ENCODE results near the gene C19orf53.

- TF ChIP-seq, protein P1, sequence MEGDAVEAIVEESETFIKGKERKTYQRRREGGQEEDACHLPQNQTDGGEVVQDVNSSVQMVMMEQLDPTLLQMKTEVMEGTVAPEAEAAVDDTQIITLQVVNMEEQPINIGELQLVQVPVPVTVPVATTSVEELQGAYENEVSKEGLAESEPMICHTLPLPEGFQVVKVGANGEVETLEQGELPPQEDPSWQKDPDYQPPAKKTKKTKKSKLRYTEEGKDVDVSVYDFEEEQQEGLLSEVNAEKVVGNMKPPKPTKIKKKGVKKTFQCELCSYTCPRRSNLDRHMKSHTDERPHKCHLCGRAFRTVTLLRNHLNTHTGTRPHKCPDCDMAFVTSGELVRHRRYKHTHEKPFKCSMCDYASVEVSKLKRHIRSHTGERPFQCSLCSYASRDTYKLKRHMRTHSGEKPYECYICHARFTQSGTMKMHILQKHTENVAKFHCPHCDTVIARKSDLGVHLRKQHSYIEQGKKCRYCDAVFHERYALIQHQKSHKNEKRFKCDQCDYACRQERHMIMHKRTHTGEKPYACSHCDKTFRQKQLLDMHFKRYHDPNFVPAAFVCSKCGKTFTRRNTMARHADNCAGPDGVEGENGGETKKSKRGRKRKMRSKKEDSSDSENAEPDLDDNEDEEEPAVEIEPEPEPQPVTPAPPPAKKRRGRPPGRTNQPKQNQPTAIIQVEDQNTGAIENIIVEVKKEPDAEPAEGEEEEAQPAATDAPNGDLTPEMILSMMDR (conservative IDR thresholded peaks at IDR 0.05; ENCODE audit: low read length), result no peak
- no peak for TF ChIP-seq EZH2phosphoT487 (IDR thresholded peaks at IDR 0.05; ENCODE audit: borderline replicate concordance)
Measured at GRCh38 chr19:13797058-13797440, 22.8 kb downstream of the C19orf53 start.

Data from Loucy (cell line).